Measurements from ENCODE around the gene LONRF2. TPM values are rescaled to one million over a fixed set of nuclear protein-coding genes. Genes with fewer than 3 reads are reported as not detected.
"Not testable (repeated sequence)": the region's sequence is repeated elsewhere in the genome, so short reads cannot be mapped to it uniquely, and the experiment has no call there.

Gene LONRF2
- total RNA-seq, 1 experiment from 2014 or later: 2.7 TPM

GRCh38 chr2:100344433-100344832 is 22.1 kb upstream of the LONRF2 start:
- Histone ChIP-seq H2BK15ac (ENCODE audit: low read depth, low read length) (no peak overlapping the region), H3K23me2 (ENCODE audit: insufficient read length, low read depth, low read length, poor library complexity, severe bottlenecking) (no peaks in the 10 kb centered on the region), H3K18ac (ENCODE audit: insufficient read length, low read depth, low read length) (no peak overlapping the region), H2BK20ac (ENCODE audit: low read depth, low read length, poor library complexity, severe bottlenecking) (no peak overlapping the region), H3K9me3 (ENCODE audit: control insufficient read depth, low read depth, low read length) (peaks cover 7% of the 10 kb centered on the region), H3K79me1 (ENCODE audit: insufficient read depth, low read depth, low read length, poor library complexity, severe bottlenecking) (no peaks in the 10 kb centered on the region), H2BK120ac (ENCODE audit: low read depth, low read length, poor library complexity, severe bottlenecking) (no peak overlapping the region), H3K27me3 (ENCODE audit: insufficient read depth, low read length) (no peaks in the 10 kb centered on the region), H3K79me2 (ENCODE audit: insufficient read depth, low read length) (no peaks in the 10 kb centered on the region), H3K27ac (ENCODE audit: insufficient read length, low read depth, low read length) (no peak overlapping the region), H4K5ac (ENCODE audit: insufficient read length, low read depth, low read length) (no peak overlapping the region), H4K8ac (replicated peaks; ENCODE audit: insufficient read length, low read depth, low read length) (no peak overlapping the region), H3K4me1 (ENCODE audit: insufficient read depth, low read length) (no peaks in the 10 kb centered on the region), H3K56ac (ENCODE audit: insufficient read length, low read depth, low read length) (no peak overlapping the region), H3K14ac (ENCODE audit: insufficient read depth, low read length) (no peak overlapping the region), H4K20me1 (ENCODE audit: control insufficient read depth, insufficient read depth, insufficient read length) (no peaks in the 10 kb centered on the region), H3K23ac (ENCODE audit: insufficient read length, low read depth, low read length) (no peak overlapping the region), H3K4ac (ENCODE audit: low read depth, low read length) (no peak overlapping the region), H2AFZ (ENCODE audit: low read length) (no peak overlapping the region), H3K4me2 (ENCODE audit: insufficient read depth, insufficient read length, low read length) (no peak overlapping the region), H4K91ac (ENCODE audit: insufficient read length, low read depth, low read length) (no peak overlapping the region), H3T11ph (ENCODE audit: low read length) (no peak overlapping the region), H2BK5ac (ENCODE audit: insufficient read length, low read length) (no peak overlapping the region), H2BK12ac (ENCODE audit: insufficient read length, low read depth, low read length) (no peak overlapping the region), H3K9ac (ENCODE audit: extremely low read depth, insufficient read length, low read length) (no peak overlapping the region), H2AK5ac (ENCODE audit: insufficient read length, low read length) (no peak overlapping the region)
- H3K27ac Mint-ChIP-seq: no peak overlapping the region
- no peak overlapping the region for H3K4me3 Mint-ChIP-seq
- no peak for TF ChIP-seq CTCF (conservative IDR thresholded peaks at IDR 0.05)
- peaks cover 2% of the 10 kb centered on the region for H3K27me3 Mint-ChIP-seq (ENCODE audit: low read depth)
- WGBS (ENCODE audit: extremely low coverage, insufficient read length, low lambda C conversion rate): no CpG with 5 or more reads among the region's 4 CpGs
- H3K4me1 Mint-ChIP-seq: no peaks in the 10 kb centered on the region
- no peak for DNase-seq
- peaks cover 15 to 18% of the 10 kb centered on the region in 2 experiments for H3K9me3 Mint-ChIP-seq
- peaks cover 7 to 13% (median 10%) of the 10 kb centered on the region in 3 experiments; a peak in 6 of 7 replicates for H3K36me3 Mint-ChIP-seq (ENCODE audit: insufficient read depth in 1 of 3, low read depth in 3 of 3)

GRCh38 chr2:100342466-100342865 is 20.2 kb upstream of the LONRF2 start:
- WGBS (ENCODE audit: extremely low coverage, insufficient read length, low lambda C conversion rate): no CpG with 5 or more reads among the region's 2 CpGs
- H2AK5ac ChIP-seq (ENCODE audit: insufficient read length, low read length): not testable (repeated sequence)

More at GRCh38 chr2:100342466-100342865, 20.2 kb upstream of the LONRF2 start:
- H3K27me3 Mint-ChIP-seq (ENCODE audit: low read depth); H3K4me3 Mint-ChIP-seq; H4K91ac ChIP-seq (ENCODE audit: insufficient read length, low read depth, low read length); H3K18ac ChIP-seq (ENCODE audit: insufficient read length, low read depth, low read length); H2AFZ ChIP-seq (ENCODE audit: low read length); H2BK120ac ChIP-seq (ENCODE audit: low read depth, low read length, poor library complexity, severe bottlenecking); H3T11ph ChIP-seq (ENCODE audit: low read length); H2BK15ac ChIP-seq (ENCODE audit: low read depth, low read length); H3K79me2 ChIP-seq (ENCODE audit: insufficient read depth, low read length); H3K4me2 ChIP-seq (ENCODE audit: insufficient read depth, insufficient read length, low read length); H3K27ac ChIP-seq (ENCODE audit: insufficient read length, low read depth, low read length); H2BK20ac ChIP-seq (ENCODE audit: low read depth, low read length, poor library complexity, severe bottlenecking); H3K23me2 ChIP-seq (ENCODE audit: insufficient read length, low read depth, low read length, poor library complexity, severe bottlenecking); H4K8ac ChIP-seq (replicated peaks; ENCODE audit: insufficient read length, low read depth, low read length); H3K27ac Mint-ChIP-seq; H3K4ac ChIP-seq (ENCODE audit: low read depth, low read length); H3K14ac ChIP-seq (ENCODE audit: insufficient read depth, low read length); H4K5ac ChIP-seq (ENCODE audit: insufficient read length, low read depth, low read length); H2BK12ac ChIP-seq (ENCODE audit: insufficient read length, low read depth, low read length); DNase-seq; H3K23ac ChIP-seq (ENCODE audit: insufficient read length, low read depth, low read length); H3K9me3 ChIP-seq (ENCODE audit: control insufficient read depth, low read depth, low read length); H3K4me1 Mint-ChIP-seq; H4K20me1 ChIP-seq (ENCODE audit: control insufficient read depth, insufficient read depth, insufficient read length); H3K4me1 ChIP-seq (ENCODE audit: insufficient read depth, low read length); H3K56ac ChIP-seq (ENCODE audit: insufficient read length, low read depth, low read length); H3K27me3 ChIP-seq (ENCODE audit: insufficient read depth, low read length); H3K9ac ChIP-seq (ENCODE audit: extremely low read depth, insufficient read length, low read length); H2BK5ac ChIP-seq (ENCODE audit: insufficient read length, low read length); H3K79me1 ChIP-seq (ENCODE audit: insufficient read depth, low read depth, low read length, poor library complexity, severe bottlenecking): not testable (repeated sequence)
- Mint-ChIP-seq H3K9me3 (peaks cover 15 to 18% of the 10 kb centered on the region in 2 experiments), H3K36me3 (ENCODE audit: insufficient read depth in 1 of 3, low read depth in 3 of 3) (peaks cover 7 to 13% (median 10%) of the 10 kb centered on the region in 3 experiments; a peak in 6 of 7 replicates)

Measured in H9 (cell line).